Cardiac fibroblast (primary cell): ENCODE results near the gene ADAMTS9.

Experiments
- DNase-seq, 2 donors: peaks; one replicate each; pipeline versions ENCODE4 v3.0.0 to v3.0.0-alpha.2; 2010; ENCODE audit warnings: low read depth in 2 of 2
- H3K4me3 ChIP-seq, 2 donors: replicated peaks in 1 of 2; 1 replicate in 1 of 2; 2 replicates in 1 of 2; pipeline ENCODE4 v1.5.1; 2011; ENCODE audit warnings: low read depth in 2 of 2, low read length in 2 of 2, mild to moderate bottlenecking in 2 of 2, moderate library complexity in 1 of 2
- CTCF ChIP-seq: IDR thresholded peaks from one replicate; pipeline ENCODE4 v1.5.1; 2011; ENCODE audit warnings: low read depth, mild to moderate bottlenecking, low read length, inconsistent platforms

ADAMTS9 gene

DNA sequence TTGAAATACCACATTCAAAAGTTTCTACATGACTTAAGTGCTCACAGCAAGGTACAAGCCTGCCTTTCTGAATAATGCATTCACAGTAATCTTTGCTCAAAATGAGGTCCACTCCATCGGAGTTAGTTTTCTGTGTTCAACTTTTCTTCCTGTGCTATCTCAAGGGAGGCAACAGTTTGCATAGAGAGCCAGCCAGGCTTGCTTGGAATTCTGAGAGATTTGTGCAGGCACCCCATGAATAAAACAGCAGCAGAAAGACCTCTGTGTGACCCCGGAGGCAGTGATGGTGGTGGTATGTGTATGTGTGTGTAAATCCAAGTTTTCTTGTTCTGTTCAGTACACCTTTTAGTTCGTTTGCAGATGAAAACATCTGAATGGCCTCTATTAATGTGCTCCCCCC lies 124.0 kb downstream of the ADAMTS9 start:
- no peak overlapping the region for H3K4me3 ChIP-seq
- TF ChIP-seq CTCF = no peak
- DNase-seq = no peak

DNA sequence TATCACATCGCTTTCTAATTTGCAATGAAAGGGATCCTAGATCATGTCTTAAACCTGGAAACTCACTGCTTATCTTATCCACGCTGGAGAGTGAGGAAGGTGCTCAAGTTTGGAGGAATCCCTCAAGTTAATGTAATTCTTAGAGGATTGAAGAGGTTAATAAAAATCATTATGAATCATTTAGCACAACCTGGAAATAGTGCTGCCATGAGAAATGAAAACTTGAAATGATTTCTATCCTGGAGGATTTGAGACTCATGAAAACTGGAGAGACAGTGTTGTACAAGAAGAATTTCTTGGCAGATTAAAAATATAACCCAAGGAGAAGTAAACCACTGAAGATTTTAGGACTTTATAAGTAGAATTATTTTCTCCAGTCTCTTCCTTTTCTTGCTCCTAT lies 125.9 kb downstream of the ADAMTS9 start:
- DNase-seq = no peak
- H3K4me3 ChIP-seq = no peak overlapping the region

GRCh38 chr3:64561325-64561843 lies 126.4 kb downstream of the ADAMTS9 start:
- no peak for DNase-seq
- peak overlapping the region in 1 of 2 donors; percentile 12 for H3K4me3 ChIP-seq
- TF ChIP-seq CTCF = no peak

More for the DNA sequence above, 125.9 kb downstream of the ADAMTS9 start:
- TF ChIP-seq CTCF = no peak

GRCh38 chr3:64560791-64561190 lies 127.0 kb downstream of the ADAMTS9 start:
- no peak overlapping the region for H3K4me3 ChIP-seq
- no peak for TF ChIP-seq CTCF
- DNase-seq = no peak

DNA sequence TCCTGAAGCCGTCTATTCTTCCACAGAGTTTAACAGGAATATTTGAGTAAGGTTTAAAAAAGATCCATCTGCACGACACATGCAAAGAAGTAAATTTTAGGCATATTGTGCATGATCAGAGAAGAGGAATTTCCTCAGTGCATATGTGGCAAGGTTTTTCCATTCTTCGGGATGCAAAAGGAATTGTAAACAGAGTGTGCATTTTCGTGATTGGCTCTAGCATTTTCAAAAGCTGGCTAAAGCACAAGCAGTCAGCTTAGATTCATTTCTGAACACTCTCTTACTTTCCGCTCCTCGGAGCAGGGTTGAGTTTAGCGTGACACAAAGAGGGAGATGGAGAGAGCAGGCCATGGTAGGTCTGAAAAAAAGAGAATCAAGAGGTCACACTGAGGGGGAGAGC lies 128.2 kb downstream of the ADAMTS9 start:
- H3K4me3 ChIP-seq = no peak overlapping the region
- no peak for DNase-seq
- no peak for TF ChIP-seq CTCF

- H3K4me3 ChIP-seq = no peak overlapping the region
- TF ChIP-seq CTCF = no peak
- no peak for DNase-seq
Measured at GRCh38 chr3:64556046-64556445, 131.8 kb downstream of the ADAMTS9 start.

DNA sequence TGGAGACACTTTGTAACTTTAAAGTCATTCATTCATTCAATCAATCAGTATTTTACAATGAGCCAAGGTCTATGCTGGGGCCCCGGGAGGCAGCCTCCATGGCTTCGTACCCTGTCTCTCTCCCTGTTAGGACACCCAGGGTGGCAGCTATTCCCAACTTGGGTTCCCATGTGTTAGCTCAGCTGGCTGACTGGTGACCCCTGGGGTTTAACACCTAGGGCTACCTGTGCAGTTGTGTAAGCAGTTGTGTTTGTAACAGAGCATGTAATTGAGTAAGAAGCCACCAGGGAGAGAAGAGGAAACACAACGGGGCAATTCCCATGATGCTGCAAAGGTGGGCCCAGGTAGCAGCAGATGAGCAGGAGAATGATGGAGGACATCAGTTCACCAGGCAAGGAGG lies 132.4 kb downstream of the ADAMTS9 start:
- TF ChIP-seq CTCF = no peak
- no peak overlapping the region for H3K4me3 ChIP-seq
- no peak for DNase-seq
